ENCODE results near the gene VPS26A. TPM values are rescaled to one million over a fixed set of nuclear protein-coding genes. Genes with fewer than 3 reads are reported as not detected.
A peak's percentile ranks its signal among the peaks of the same experiment; 100 is the strongest.

VPS26A gene
- total RNA-seq, 2 experiments from 2014 or later = 57.1 to 63.4 TPM

DNA sequence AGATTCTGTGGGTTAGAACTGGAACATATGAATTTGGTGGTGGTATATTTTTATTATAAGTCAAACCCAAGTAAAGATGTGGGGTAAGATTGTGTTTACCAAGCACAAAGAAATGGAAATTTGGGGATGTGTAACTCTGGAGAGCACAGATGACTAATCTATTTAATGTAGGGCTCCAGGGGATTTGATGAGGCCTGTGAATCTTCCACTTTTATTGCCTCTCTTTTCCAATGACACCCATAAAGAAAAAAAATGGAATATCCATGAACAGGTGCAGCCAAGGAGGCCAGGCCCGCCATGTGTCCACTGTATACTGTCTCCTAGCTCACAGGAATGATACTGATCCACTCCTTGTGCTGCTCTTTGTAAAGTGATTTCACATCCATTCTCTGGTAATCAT lies 33.3 kb upstream of the VPS26A start:
- ChIA-PET CTCF (interaction anchor here (0.9 to 7.6 kb wide), 8 partner anchors 11 to 135 kb away, joined by 3 to 112 read pairs (median 6); partner anchors contain the start of genes DDX21 and KIFBP), POLR2A (interaction anchor here (0.6 to 12.4 kb wide), 14 partner anchors 11 to 757 kb away, joined by 3 to 214 read pairs (median 6); partner anchors contain the start of genes DDX21, KIFBP, PBLD and VPS26A)
- Mint-ChIP-seq H3K27me3 (no peaks in the 10 kb centered on the region), H3K4me1 (peaks cover 66% of the 10 kb centered on the region), H3K9me3 (no peaks in the 10 kb centered on the region), H3K36me3 (ENCODE audit: low read depth) (peaks cover 48% of the 10 kb centered on the region), H3K27ac (peak overlapping the region; percentile 95), H3K4me3 (peak overlapping the region; percentile 89)
- no peak for DNase-seq

DNA sequence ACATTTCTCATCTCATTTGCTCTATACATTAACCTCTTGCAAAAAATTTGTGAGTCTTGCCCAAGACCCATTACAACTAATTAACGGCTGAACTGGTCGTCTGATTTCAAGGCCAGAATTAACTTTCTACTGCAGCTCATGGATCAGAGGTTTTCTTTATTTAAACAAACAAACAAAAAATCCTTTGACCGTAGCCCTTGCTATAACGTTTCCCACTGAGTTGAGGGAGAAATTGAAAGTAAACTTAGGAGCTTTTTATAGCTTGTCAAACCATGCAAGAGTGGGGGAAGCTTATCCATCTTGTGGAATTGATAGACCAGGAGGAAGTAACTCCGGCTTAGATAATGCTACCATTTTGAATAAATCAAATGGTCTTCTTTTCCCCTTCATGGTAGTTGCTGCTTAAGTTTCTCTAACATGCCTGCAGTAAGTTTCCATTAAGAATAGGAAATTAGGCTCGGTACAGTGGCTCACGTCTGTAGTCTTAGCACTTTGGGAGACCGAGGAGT lies 32.8 kb upstream of the VPS26A start:
- Mint-ChIP-seq H3K36me3 (ENCODE audit: low read depth) (peaks cover 48% of the 10 kb centered on the region), H3K9me3 (no peaks in the 10 kb centered on the region), H3K27ac (peak overlapping the region; percentile 95), H3K4me1 (peaks cover 65% of the 10 kb centered on the region), H3K27me3 (no peaks in the 10 kb centered on the region), H3K4me3 (peak overlapping the region; percentile 89)
- ChIA-PET CTCF (interaction anchor here (0.9 to 7.6 kb wide), 8 partner anchors 10 to 135 kb away, joined by 3 to 112 read pairs (median 6); partner anchors contain the start of genes DDX21 and KIFBP), POLR2A (interaction anchor here (0.6 to 12.4 kb wide), 15 partner anchors 11 to 758 kb away, joined by 3 to 214 read pairs (median 6); partner anchors contain the start of genes DDX21, KIFBP, PBLD and VPS26A)
- DNase-seq = no peak

DNA sequence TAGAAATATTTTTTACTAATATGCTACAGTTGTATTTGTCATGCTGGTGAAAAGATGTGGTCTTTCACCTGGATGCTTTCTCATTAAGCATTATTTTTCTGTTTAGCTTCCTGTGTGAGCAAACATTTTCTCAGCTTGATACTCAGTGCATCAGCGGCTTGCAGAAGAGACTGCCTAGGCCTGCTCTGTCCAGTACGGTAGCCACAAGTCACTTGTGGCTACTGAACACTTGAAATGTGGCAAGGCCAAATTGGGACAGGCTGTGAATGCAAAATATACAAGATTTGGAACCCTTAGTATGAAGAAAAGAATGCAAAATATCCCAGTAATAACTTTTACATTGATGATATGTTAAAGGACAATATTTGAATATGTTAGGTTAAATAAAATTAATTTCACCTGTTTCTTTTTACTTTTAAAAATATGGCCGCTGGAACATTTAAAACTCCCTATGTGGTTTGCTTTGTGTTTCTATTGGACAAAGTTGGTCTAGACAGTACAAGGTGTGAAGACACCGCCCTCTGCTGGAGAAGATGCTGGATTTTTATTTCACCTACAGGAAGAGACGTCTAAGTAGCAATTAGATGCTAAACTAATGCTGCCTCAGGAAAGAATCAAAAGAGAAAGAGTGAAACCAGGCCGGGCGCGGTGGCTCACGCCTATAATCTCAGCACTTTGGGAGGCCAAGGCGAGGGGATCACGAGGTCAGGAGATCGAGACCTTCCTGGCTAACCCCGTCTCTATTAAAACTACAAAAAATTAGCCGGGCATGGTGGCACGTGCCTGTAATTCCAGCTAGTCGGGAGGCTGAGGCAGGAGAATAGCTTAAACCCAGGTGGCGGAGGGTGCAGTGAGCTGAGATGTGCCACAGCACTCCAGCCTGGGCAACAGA lies 30.8 kb upstream of the VPS26A start:
- peak overlapping the region; percentile 72 for H3K27ac Mint-ChIP-seq
- ChIA-PET CTCF (interaction anchor here (0.8 to 7.6 kb wide), 28 partner anchors 9 to 137 kb away, joined by 3 to 112 read pairs (median 4); partner anchors contain the start of genes DDX21, KIFBP and SUPV3L1), POLR2A (interaction anchor here (0.6 to 12.4 kb wide), 13 partner anchors 9 to 226 kb away, joined by 3 to 214 read pairs (median 8); partner anchors contain the start of genes DDX21, KIFBP and VPS26A)
- H3K27me3 Mint-ChIP-seq = no peaks in the 10 kb centered on the region
- peak; percentile 88 for DNase-seq
- peaks cover 48% of the 10 kb centered on the region for H3K36me3 Mint-ChIP-seq (ENCODE audit: low read depth)
- peak overlapping the region; percentile 53 for H3K4me3 Mint-ChIP-seq
- H3K4me1 Mint-ChIP-seq = peaks cover 63% of the 10 kb centered on the region
- no peaks in the 10 kb centered on the region for H3K9me3 Mint-ChIP-seq

DNA sequence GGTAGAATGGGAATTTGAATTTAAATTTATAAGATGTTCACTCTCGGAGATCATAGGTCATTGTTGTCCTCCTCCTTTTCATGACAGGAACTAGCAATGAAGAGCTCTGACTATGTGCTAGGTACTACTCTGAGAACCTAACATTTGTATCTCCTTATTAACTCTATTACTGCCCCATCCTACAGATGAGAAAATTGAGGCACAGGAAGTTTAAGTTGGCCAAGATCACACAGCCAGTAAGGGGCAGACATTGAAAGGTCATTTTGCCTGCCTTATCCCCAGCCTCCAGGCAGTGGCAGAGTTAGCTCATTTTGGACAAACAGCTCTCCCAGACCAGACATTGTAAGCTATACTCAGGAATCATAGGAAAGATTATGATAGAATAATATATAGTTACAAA lies 30.0 kb upstream of the VPS26A start:
- Mint-ChIP-seq H3K9me3 (no peaks in the 10 kb centered on the region), H3K4me1 (peaks cover 64% of the 10 kb centered on the region), H3K4me3 (no peak overlapping the region), H3K27ac (no peak overlapping the region), H3K27me3 (no peaks in the 10 kb centered on the region), H3K36me3 (ENCODE audit: low read depth) (peaks cover 47% of the 10 kb centered on the region)
- CTCF ChIA-PET = interaction anchor here (0.7 to 7.6 kb wide), 22 partner anchors 8 to 138 kb away, joined by 3 to 112 read pairs (median 4); partner anchors contain the start of genes DDX21, KIFBP and SUPV3L1
- POLR2A ChIA-PET = interaction anchor here (0.6 to 12.4 kb wide), 7 partner anchors 31 to 193 kb away, joined by 3 to 214 read pairs (median 8); partner anchors contain the start of gene DDX21
- no peak for DNase-seq

DNA sequence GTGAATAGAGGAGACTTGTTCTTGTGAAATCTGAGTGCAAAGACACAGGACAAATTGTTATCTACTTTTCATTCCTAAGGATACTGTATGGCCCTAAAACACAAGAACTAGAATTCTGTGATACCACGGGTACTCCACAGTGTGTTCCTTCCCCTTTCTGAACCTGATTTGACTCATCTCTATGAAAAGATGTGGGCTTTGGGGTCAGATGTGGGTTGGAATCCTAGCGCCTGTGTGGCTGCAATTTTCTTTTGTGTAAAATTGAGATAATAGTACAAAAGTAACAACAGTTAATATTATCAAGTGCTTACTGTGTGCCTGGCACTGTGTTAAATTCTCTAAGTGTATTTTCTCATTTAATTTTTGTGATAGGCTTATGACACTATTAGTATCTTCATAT lies 27.9 kb upstream of the VPS26A start:
- DNase-seq = no peak
- Mint-ChIP-seq H3K27me3 (no peaks in the 10 kb centered on the region), H3K4me1 (peaks cover 59% of the 10 kb centered on the region), H3K36me3 (ENCODE audit: low read depth) (peaks cover 49% of the 10 kb centered on the region), H3K9me3 (no peaks in the 10 kb centered on the region), H3K27ac (no peak overlapping the region), H3K4me3 (no peak overlapping the region)
- ChIA-PET CTCF (interaction anchor here (1.2 to 7.6 kb wide), 3 partner anchors 90 to 140 kb away, joined by 3 to 112 read pairs (median 4); partner anchors contain the start of gene DDX21), POLR2A (interaction anchor here (1.1 to 12.4 kb wide), 5 partner anchors 9 to 133 kb away, joined by 3 to 214 read pairs (median 5); no protein-coding TSS in a partner anchor)

DNA sequence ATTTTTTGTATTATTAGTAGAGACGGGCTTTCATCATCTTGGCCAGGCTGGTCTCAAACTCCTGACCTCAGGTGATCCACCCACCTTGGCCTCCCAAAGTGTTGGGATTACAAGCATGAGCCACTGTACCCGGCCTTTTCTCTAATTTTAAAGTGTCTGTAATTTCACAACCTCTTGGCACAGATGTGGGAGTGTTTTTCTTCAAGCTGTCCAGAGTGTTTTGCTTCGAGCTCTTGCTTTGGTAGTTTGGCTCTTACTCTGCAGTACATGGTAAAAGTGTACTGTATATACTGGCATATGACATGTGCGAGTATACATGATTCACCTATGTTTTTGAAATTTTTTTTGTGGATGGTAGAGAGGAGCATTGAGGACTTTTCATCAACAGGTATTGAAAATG lies 26.2 kb upstream of the VPS26A start:
- Mint-ChIP-seq H3K27me3 (no peaks in the 10 kb centered on the region), H3K4me1 (peaks cover 61% of the 10 kb centered on the region), H3K27ac (no peak overlapping the region), H3K9me3 (no peaks in the 10 kb centered on the region), H3K36me3 (ENCODE audit: low read depth) (peaks cover 56% of the 10 kb centered on the region), H3K4me3 (no peak overlapping the region)
- POLR2A ChIA-PET = interaction anchor here (0.6 kb wide), 1 partner anchor 227 kb away, joined by 3 read pairs; no protein-coding TSS in a partner anchor
- CTCF ChIA-PET = interaction anchor here (1.1 to 7.6 kb wide), 2 partner anchors 92 to 295 kb away, joined by 3 to 112 read pairs; no protein-coding TSS in a partner anchor
- no peak for DNase-seq

DNA sequence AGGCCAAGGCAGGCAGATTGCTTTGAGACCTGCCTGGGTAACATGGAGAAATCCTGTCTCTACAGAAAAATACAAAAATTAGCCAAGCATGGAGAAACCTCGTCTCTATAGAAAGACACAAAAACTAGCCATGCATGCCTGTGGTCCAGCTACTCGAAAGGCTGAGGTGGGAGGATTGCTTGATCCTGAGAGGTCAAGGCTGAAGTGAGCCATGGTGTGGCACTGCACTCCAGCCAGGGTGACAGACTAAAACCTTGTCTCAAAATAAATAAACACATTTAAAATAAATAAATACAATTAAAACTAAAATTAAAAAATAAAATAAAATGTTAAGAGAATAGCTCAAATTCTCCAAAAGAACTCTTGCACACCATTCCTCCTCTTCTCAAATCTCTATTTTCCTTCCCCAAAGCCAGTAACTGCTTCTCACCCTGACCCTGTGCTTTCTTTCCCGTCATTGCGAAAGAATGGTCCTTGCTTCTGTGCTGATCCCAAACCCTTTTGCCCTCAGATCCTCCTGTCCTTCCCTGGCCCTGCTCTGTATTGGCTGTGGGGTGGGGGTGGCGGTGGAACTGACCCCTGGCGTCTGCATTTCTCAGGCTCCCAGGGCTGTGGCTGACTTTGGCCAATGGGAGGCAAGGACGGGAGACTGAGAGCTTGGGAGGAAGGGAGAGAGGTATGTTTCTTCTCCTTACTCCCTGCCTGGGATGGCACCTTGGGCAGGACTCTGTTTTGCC lies 23.7 kb upstream of the VPS26A start:
- Mint-ChIP-seq H3K4me3 (no peak overlapping the region), H3K27me3 (no peaks in the 10 kb centered on the region), H3K9me3 (no peaks in the 10 kb centered on the region), H3K36me3 (ENCODE audit: low read depth) (peaks cover 60% of the 10 kb centered on the region), H3K4me1 (peaks cover 48% of the 10 kb centered on the region), H3K27ac (peak overlapping the region; percentile 15)
- DNase-seq = no peak
- ChIA-PET POLR2A (interaction anchor here (0.9 to 2.9 kb wide), 5 partner anchors 12 to 120 kb away, joined by 3 to 12 read pairs (median 3); partner anchors contain the start of gene SRGN), CTCF (interaction anchor here (0.7 to 1.6 kb wide), 5 partner anchors 9 to 149 kb away, joined by 3 to 5 read pairs (median 5); no protein-coding TSS in a partner anchor)

DNA sequence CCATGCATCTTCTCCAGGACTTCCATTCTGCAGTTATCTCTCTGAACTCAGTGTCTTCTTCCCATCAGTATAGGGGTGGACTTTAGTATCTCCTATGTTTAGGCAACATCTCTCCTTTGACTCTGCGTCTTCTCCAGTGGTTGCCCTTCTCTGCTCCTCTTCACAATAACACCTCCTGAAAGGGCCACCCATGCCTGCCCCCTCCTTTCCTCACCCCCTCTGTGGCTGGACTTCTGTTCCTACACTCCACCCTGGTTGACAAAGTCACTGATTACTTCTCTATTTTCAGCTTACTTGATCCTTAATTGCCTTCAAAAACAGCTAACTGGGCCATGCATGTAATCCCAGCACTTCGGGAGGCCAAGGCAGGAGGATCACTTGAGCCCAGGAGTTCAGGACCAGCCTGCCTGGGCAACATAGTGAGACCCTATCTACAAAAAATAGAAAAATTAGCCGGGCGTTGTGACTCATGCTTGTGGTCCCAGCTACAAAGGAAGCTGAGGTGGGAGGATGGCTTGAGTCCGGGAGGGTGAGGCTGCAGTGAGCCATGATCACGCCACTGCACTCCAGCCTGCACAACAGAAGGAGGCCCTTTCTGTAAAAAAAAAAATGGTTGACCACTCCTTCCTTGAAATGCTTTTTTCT lies 22.4 kb upstream of the VPS26A start:
- Mint-ChIP-seq H3K27ac (peak overlapping the region; percentile 75), H3K4me3 (peak overlapping the region; percentile 5), H3K9me3 (no peaks in the 10 kb centered on the region), H3K4me1 (peaks cover 38% of the 10 kb centered on the region), H3K36me3 (ENCODE audit: low read depth) (peaks cover 65% of the 10 kb centered on the region), H3K27me3 (no peaks in the 10 kb centered on the region)
- POLR2A ChIA-PET = interaction anchor here (0.6 to 2.9 kb wide), 11 partner anchors 10 to 145 kb away, joined by 3 to 12 read pairs (median 4); partner anchors contain the start of genes DDX21 and SRGN
- peak; percentile 65 for DNase-seq
- CTCF ChIA-PET = interaction anchor here (1.1 to 2.3 kb wide), 8 partner anchors 8 to 291 kb away, joined by 3 to 8 read pairs (median 5); partner anchors contain the start of gene KIFBP

DNA sequence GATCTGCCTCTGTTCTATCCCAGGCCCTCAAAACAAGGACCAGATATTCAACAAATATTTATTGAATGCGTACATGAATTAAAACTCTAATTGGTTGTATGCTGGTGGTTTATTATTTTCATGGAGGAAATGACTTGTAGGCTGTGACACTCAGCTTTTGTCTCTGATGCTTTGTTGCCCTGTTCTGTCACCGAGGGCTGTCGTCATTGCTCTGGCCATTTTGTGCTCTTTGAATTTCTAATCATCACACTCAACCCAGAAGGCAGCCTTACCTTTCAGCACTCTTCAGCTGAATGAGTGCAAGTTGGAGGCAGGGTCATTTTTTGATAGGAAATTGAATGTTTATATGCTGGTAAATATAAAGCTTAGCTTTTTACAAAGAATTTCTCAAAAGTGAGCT lies 21.5 kb upstream of the VPS26A start:
- POLR2A ChIA-PET = interaction anchor here (1.0 to 2.9 kb wide), 8 partner anchors 10 to 146 kb away, joined by 3 to 12 read pairs (median 4); partner anchors contain the start of genes DDX21 and SRGN
- H3K9me3 Mint-ChIP-seq = no peaks in the 10 kb centered on the region
- H3K27ac Mint-ChIP-seq = peak overlapping the region; percentile 75
- CTCF ChIA-PET = interaction anchor here (0.7 to 2.3 kb wide), 7 partner anchors 9 to 290 kb away, joined by 3 to 8 read pairs (median 5); partner anchors contain the start of gene KIFBP
- H3K4me1 Mint-ChIP-seq = peaks cover 37% of the 10 kb centered on the region
- peaks cover 70% of the 10 kb centered on the region for H3K36me3 Mint-ChIP-seq (ENCODE audit: low read depth)
- peak overlapping the region; percentile 5 for H3K4me3 Mint-ChIP-seq
- no peak for DNase-seq
- no peaks in the 10 kb centered on the region for H3K27me3 Mint-ChIP-seq

DNA sequence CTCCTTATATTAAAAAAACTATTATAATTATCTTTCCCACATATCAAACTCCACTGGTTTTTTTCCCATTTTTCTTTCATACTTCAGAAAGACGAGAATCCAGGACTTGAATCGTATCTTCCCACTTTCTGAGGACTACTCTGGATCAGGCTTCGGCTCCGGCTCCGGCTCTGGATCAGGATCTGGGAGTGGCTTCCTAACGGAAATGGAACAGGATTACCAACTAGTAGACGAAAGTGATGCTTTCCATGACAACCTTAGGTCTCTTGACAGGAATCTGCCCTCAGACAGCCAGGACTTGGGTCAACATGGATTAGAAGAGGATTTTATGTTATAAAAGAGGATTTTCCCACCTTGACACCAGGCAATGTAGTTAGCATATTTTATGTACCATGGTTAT lies 20.2 kb upstream of the VPS26A start:
- no peak for DNase-seq
- ChIA-PET POLR2A (interaction anchor here (1.0 to 1.8 kb wide), 2 partner anchors 21 to 99 kb away, joined by 3 read pairs; no protein-coding TSS in a partner anchor), CTCF (interaction anchor here (1.1 to 1.7 kb wide), 2 partner anchors 11 to 289 kb away, joined by 3 to 5 read pairs; no protein-coding TSS in a partner anchor)
- H3K4me3 Mint-ChIP-seq = no peak overlapping the region
- H3K9me3 Mint-ChIP-seq = no peaks in the 10 kb centered on the region
- H3K36me3 Mint-ChIP-seq (ENCODE audit: low read depth) = peaks cover 61% of the 10 kb centered on the region
- H3K4me1 Mint-ChIP-seq = peaks cover 31% of the 10 kb centered on the region
- no peak overlapping the region for H3K27ac Mint-ChIP-seq
- no peaks in the 10 kb centered on the region for H3K27me3 Mint-ChIP-seq

Data from activated CD4-positive, alpha-beta memory T cell treated with anti-CD3 and anti-CD28 coated beads, Interleukin-2, amount 10 ng/mL, durations not matched to agents 7 days and 5 days (primary cell).